Caco-2 (cell line): ENCODE data around the gene FHOD3. TPM values are rescaled to one million over a fixed set of nuclear protein-coding genes. Genes with fewer than 3 reads are reported as not detected.

ENCODE experiments used
- BruUV-seq: library from RNA; stranded (reverse); fragments of 400-500 nt; replicated peaks from 2 replicates; lab custom pipeline; 2021; lab: Mats Ljungman, UMichigan
- CTCF ChIA-PET: fragments of 300-600 bp; sonication (Branson Sonifier 250); formaldehyde crosslinking; loops from one replicate; lab custom pipeline; 2022; ENCODE audit warnings: antibody characterized with exemption; lab: Charles Lee
- POLR2A ChIA-PET: fragments of 300-600 bp; sonication (Branson Sonifier 250); formaldehyde crosslinking; loops from one replicate; lab custom pipeline; 2022; ENCODE audit warnings: antibody characterized with exemption; lab: Charles Lee
- DNase-seq, 2 experiments: peaks; one replicate each; pipeline versions ENCODE4 v3.0.0 to v3.0.0-alpha.2; 2020 to 2022
- H3K27me3 ChIP-seq: replicated peaks from 2 replicates; pipeline ENCODE4 v1.6.0; 2011; ENCODE audit warnings: low read length; ENCODE audit not compliant: control insufficient read depth, insufficient read depth
- H3K36me3 ChIP-seq: 2 replicates; pipeline ENCODE4 v1.5.1; 2011; ENCODE audit warnings: low read length; ENCODE audit not compliant: control insufficient read depth, insufficient read depth
- H3K4me1 ChIP-seq: fragments of 250-450 bp; sonication (Bioruptor Pico); 2 replicates; pipeline ENCODE4 v1.5.1; 2020; ENCODE audit warnings: mild to moderate bottlenecking
- H3K4me3 ChIP-seq: 2 replicates; pipeline ENCODE4 v1.5.1; 2011; ENCODE audit warnings: low read depth, mild to moderate bottlenecking, control low read depth, low read length
- H3K9me3 ChIP-seq: fragments of 250-450 bp; sonication (Bioruptor Pico); 2 replicates; pipeline ENCODE4 v1.5.1; 2020; ENCODE audit warnings: mild to moderate bottlenecking, moderate library complexity
- H3K27ac Mint-ChIP-seq: one replicate; pipeline ENCODE4 v1.8.0; 2022; ENCODE audit warnings: mixed read lengths; ENCODE audit not compliant: unreplicated experiment
- H3K27me3 Mint-ChIP-seq: one replicate; pipeline ENCODE4 v1.8.0; 2022; ENCODE audit warnings: mixed read lengths; ENCODE audit not compliant: insufficient read depth, unreplicated experiment
- H3K36me3 Mint-ChIP-seq: one replicate; pipeline ENCODE4 v1.8.0; 2022; ENCODE audit warnings: mild to moderate bottlenecking, mixed read lengths; ENCODE audit not compliant: insufficient read depth, unreplicated experiment
- H3K4me1 Mint-ChIP-seq: one replicate; pipeline ENCODE4 v1.8.0; 2022; ENCODE audit warnings: low read depth, mixed read lengths; ENCODE audit not compliant: unreplicated experiment
- H3K4me3 Mint-ChIP-seq: one replicate; pipeline ENCODE4 v1.8.0; 2022; ENCODE audit warnings: mild to moderate bottlenecking, moderate library complexity, mixed read lengths; ENCODE audit not compliant: unreplicated experiment
- H3K9me3 Mint-ChIP-seq: one replicate; pipeline ENCODE4 v1.8.0; 2022; ENCODE audit warnings: mixed read lengths; ENCODE audit not compliant: unreplicated experiment
- intact Hi-C: fragments of 100-400 bp; cut with micrococcal nuclease; formaldehyde crosslinking; loops from one replicate; pipeline ENCODE4 v1.10.0; 2022; ENCODE audit not compliant: unreplicated experiment
- total RNA-seq: library from RNA; stranded (reverse); gene quantifications from 2 replicates; pipeline ENCODE4 v1.2.3, GENCODE V29; 2022
- TF ChIP-seq, protein P1 (sequence below), 2 experiments: fragments of 200-600 bp in 1 of 2; IDR thresholded peaks; 1 replicate in 1 of 2; 2 replicates in 1 of 2; pipeline versions ENCODE4 v1.5.1 to v1.8.0; 2011 to 2022; ENCODE audit warnings: antibody characterized with exemption in 1 of 2, control low read depth in 1 of 2, inconsistent platforms in 1 of 2, low read depth in 1 of 2, low read length in 1 of 2, mild to moderate bottlenecking in 1 of 2, moderate library complexity in 1 of 2; ENCODE audit not compliant: insufficient read depth in 1 of 2, severe bottlenecking in 1 of 2, unreplicated experiment in 1 of 2

FHOD3 gene
- total RNA-seq, 1 experiment from 2014 or later: not detected

- ChIA-PET POLR2A (no interaction called here), CTCF (no interaction called here)
- Mint-ChIP-seq H3K4me1 (no peaks in the 10 kb centered on the region), H3K27ac (no peak overlapping the region), H3K9me3 (no peaks in the 10 kb centered on the region), H3K27me3 (peaks cover 7% of the 10 kb centered on the region), H3K36me3 (no peaks in the 10 kb centered on the region), H3K4me3 (no peak overlapping the region)
- H3K4me3 ChIP-seq: no peak overlapping the region
- DNase-seq: no peak
- H3K4me1 ChIP-seq: no peaks in the 10 kb centered on the region
- no peaks in the 10 kb centered on the region for H3K27me3 ChIP-seq
- TF ChIP-seq, protein P1, sequence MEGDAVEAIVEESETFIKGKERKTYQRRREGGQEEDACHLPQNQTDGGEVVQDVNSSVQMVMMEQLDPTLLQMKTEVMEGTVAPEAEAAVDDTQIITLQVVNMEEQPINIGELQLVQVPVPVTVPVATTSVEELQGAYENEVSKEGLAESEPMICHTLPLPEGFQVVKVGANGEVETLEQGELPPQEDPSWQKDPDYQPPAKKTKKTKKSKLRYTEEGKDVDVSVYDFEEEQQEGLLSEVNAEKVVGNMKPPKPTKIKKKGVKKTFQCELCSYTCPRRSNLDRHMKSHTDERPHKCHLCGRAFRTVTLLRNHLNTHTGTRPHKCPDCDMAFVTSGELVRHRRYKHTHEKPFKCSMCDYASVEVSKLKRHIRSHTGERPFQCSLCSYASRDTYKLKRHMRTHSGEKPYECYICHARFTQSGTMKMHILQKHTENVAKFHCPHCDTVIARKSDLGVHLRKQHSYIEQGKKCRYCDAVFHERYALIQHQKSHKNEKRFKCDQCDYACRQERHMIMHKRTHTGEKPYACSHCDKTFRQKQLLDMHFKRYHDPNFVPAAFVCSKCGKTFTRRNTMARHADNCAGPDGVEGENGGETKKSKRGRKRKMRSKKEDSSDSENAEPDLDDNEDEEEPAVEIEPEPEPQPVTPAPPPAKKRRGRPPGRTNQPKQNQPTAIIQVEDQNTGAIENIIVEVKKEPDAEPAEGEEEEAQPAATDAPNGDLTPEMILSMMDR (IDR thresholded peaks at IDR 0.05; ENCODE audit: insufficient read depth in 1 of 2, low read depth in 1 of 2, low read length in 1 of 2, severe bottlenecking in 1 of 2, unreplicated experiment in 1 of 2): no peak
- no peaks in the 10 kb centered on the region for H3K9me3 ChIP-seq
- BruUV-seq: no TSS peak
- intact Hi-C loops: no loop called here
- no peaks in the 10 kb centered on the region for H3K36me3 ChIP-seq
These were observed 80.1 kb downstream of the FHOD3 start for GRCh38 chr18:36377626-36378025.

GRCh38 chr18:36378205-36378604 lies 80.7 kb downstream of the FHOD3 start:
- Mint-ChIP-seq H3K27ac (no peak overlapping the region), H3K4me1 (no peaks in the 10 kb centered on the region), H3K9me3 (no peaks in the 10 kb centered on the region)

DNA sequence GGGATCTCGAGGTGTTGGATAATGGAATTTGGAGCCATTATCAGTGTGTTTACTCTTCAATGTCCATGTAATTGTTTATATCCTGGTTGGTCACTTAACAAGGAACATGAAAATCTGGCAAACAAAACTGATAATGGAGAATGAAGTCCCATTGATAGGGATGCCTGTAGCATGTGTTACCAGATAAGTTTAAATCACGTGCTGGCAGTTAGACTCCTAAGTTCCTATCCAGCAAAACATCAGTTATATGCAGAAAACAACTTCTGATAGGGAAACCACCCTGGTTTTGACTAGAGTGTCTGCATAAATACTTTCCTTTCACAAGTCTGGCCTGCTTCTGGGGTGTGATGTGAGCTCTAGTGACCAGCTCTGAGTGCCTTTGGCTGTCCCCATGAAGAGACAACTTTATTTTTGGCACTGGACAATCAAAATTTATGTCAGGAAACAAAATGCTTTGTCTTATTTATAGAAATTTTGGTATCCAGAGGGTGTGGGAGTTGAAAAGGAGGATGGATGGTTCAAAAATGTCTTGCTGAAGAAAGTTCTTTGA lies 82.0 kb downstream of the FHOD3 start:
- H3K36me3 ChIP-seq: no peaks in the 10 kb centered on the region
- no peaks in the 10 kb centered on the region for H3K4me1 ChIP-seq
- no peaks in the 10 kb centered on the region for H3K36me3 Mint-ChIP-seq
- intact Hi-C loops: no loop called here
- no TSS peak for BruUV-seq
- no peaks in the 10 kb centered on the region for H3K27me3 ChIP-seq
- H3K27ac Mint-ChIP-seq: no peak overlapping the region
- CTCF ChIA-PET: no interaction called here
- no peaks in the 10 kb centered on the region for H3K9me3 Mint-ChIP-seq
- no peaks in the 10 kb centered on the region for H3K4me1 Mint-ChIP-seq
- no peak overlapping the region for H3K4me3 ChIP-seq
- H3K27me3 Mint-ChIP-seq: peaks cover 7% of the 10 kb centered on the region
- POLR2A ChIA-PET: no interaction called here
- no peak overlapping the region for H3K4me3 Mint-ChIP-seq
- TF ChIP-seq, protein P1 (IDR thresholded peaks at IDR 0.05; ENCODE audit: insufficient read depth in 1 of 2, low read depth in 1 of 2, low read length in 1 of 2, severe bottlenecking in 1 of 2, unreplicated experiment in 1 of 2): no peak
- no peaks in the 10 kb centered on the region for H3K9me3 ChIP-seq
- no peak for DNase-seq

More at GRCh38 chr18:36378205-36378604, 80.7 kb downstream of the FHOD3 start:
- Mint-ChIP-seq H3K36me3 (no peaks in the 10 kb centered on the region), H3K4me3 (no peak overlapping the region), H3K27me3 (peaks cover 7% of the 10 kb centered on the region)
- no peaks in the 10 kb centered on the region for H3K4me1 ChIP-seq
- intact Hi-C loops: no loop called here
- no peaks in the 10 kb centered on the region for H3K9me3 ChIP-seq
- TF ChIP-seq, protein P1 (IDR thresholded peaks at IDR 0.05; ENCODE audit: insufficient read depth in 1 of 2, low read depth in 1 of 2, low read length in 1 of 2, severe bottlenecking in 1 of 2, unreplicated experiment in 1 of 2): no peak
- H3K4me3 ChIP-seq: no peak overlapping the region
- DNase-seq: no peak
- POLR2A ChIA-PET: no interaction called here
- H3K36me3 ChIP-seq: no peaks in the 10 kb centered on the region
- CTCF ChIA-PET: no interaction called here
- BruUV-seq: no TSS peak
- no peaks in the 10 kb centered on the region for H3K27me3 ChIP-seq
